ENCODE measurements around the gene RBSN.

RBSN gene

GRCh38 chr3:15050405-15051092 lies 48.4 kb downstream of the RBSN start:
- H3K27ac ChIP-seq (ENCODE audit: low read depth in 2 of 2, low read length in 2 of 2), result no peak overlapping the region
- H3K4me3 ChIP-seq (ENCODE audit: low read length in 2 of 2), result no peak overlapping the region
- H3K9ac ChIP-seq (ENCODE audit: low read depth in 1 of 2, low read length in 2 of 2), result no peak overlapping the region
- no peaks in the 10 kb centered on the region for H3K4me1 ChIP-seq (ENCODE audit: control insufficient read depth in 2 of 2, insufficient read depth in 2 of 2, low read length in 2 of 2)
- no peaks in the 10 kb centered on the region for H3K27me3 ChIP-seq (ENCODE audit: control insufficient read depth in 2 of 2, insufficient read depth in 2 of 2, low read length in 2 of 2)
- H3K9me3 ChIP-seq (ENCODE audit: control insufficient read depth in 2 of 2, low read length in 2 of 2), result no peaks in the 10 kb centered on the region
- H3K36me3 ChIP-seq (ENCODE audit: control insufficient read depth in 2 of 2, insufficient read depth in 2 of 2, low read length in 2 of 2), result peaks cover 61 to 69% of the 10 kb centered on the region in 2 donors

DNA sequence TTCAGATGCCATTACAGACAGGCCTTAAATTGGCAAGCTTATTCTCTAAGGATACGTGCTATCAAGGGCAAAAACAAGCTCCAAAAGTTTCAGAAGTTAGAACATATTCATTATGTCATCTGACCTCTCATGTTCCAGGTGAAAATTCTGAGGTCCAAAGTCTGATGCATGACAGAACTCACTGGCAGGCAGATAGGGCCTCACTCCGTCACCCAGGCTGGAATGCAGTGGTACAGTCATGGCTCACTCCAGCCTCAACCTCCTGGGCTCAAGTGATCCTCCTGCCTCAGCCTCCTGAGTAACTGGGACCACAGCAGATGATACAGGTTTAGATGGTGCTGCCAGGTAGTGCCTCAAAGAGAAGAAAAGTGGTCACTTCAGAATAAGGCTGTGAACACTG lies 49.4 kb downstream of the RBSN start:
- H3K9ac ChIP-seq (ENCODE audit: low read depth in 1 of 2, low read length in 2 of 2), result no peak overlapping the region
- H3K9me3 ChIP-seq (ENCODE audit: control insufficient read depth in 2 of 2, low read length in 2 of 2), result no peaks in the 10 kb centered on the region
- no peak overlapping the region for H3K27ac ChIP-seq (ENCODE audit: low read depth in 2 of 2, low read length in 2 of 2)
- peaks cover 66 to 73% of the 10 kb centered on the region in 2 donors for H3K36me3 ChIP-seq (ENCODE audit: control insufficient read depth in 2 of 2, insufficient read depth in 2 of 2, low read length in 2 of 2)
- no peaks in the 10 kb centered on the region for H3K4me1 ChIP-seq (ENCODE audit: control insufficient read depth in 2 of 2, insufficient read depth in 2 of 2, low read length in 2 of 2)
- no peaks in the 10 kb centered on the region for H3K27me3 ChIP-seq (ENCODE audit: control insufficient read depth in 2 of 2, insufficient read depth in 2 of 2, low read length in 2 of 2)
- H3K4me3 ChIP-seq (ENCODE audit: low read length in 2 of 2), result no peak overlapping the region

DNA sequence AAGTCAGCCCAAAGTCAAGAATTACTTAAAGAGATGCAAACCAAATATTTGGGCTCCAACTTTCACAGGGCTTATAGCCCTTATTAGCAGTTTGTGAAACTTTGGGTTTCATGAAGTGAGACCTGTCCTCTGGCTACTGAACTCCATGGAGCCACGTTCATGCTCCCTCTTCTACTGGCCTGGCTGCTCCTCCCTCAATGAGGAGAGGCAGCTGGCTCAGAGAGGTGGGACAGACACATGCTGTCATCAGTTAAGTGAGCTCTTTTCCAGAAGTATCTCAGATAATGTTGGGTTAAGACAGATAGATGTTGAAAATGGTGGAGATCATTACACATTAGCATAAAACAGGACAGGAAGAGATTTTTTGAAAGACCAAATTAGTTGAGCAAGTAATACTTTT lies 53.3 kb downstream of the RBSN start:
- Histone ChIP-seq H3K36me3 (ENCODE audit: control insufficient read depth in 2 of 2, insufficient read depth in 2 of 2, low read length in 2 of 2) (peaks cover 73 to 91% of the 10 kb centered on the region in 2 donors), H3K4me1 (ENCODE audit: control insufficient read depth in 2 of 2, insufficient read depth in 2 of 2, low read length in 2 of 2) (no peaks in the 10 kb centered on the region), H3K27ac (ENCODE audit: low read depth in 2 of 2, low read length in 2 of 2) (no peak overlapping the region)

DNA sequence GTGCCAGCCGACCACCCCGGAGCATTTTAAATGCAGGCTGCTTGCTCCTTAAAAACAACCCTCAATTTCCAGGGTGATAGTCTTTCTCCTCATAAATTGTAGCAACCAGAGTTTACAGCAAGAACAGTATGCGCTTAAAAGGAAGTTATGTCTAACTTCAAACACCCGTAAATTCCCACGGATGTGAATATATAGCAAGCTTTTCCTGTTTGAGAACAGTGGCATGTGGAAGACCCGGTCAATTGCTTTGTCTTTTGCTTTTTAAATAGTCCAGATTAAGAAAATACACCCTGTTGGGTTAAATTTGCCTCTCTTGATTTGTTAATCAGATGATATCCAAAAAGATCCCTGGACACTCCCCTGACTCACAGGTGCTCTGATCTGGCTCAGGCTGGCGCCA lies 54.6 kb downstream of the RBSN start:
- Histone ChIP-seq H3K27me3 (ENCODE audit: control insufficient read depth in 2 of 2, insufficient read depth in 2 of 2, low read length in 2 of 2) (no peaks in the 10 kb centered on the region), H3K27ac (ENCODE audit: low read depth in 2 of 2, low read length in 2 of 2) (no peak overlapping the region), H3K4me3 (ENCODE audit: low read length in 2 of 2) (no peak overlapping the region), H3K9ac (ENCODE audit: low read depth in 1 of 2, low read length in 2 of 2) (no peak overlapping the region), H3K36me3 (ENCODE audit: control insufficient read depth in 2 of 2, insufficient read depth in 2 of 2, low read length in 2 of 2) (peaks cover 70 to 89% of the 10 kb centered on the region in 2 donors), H3K9me3 (ENCODE audit: control insufficient read depth in 2 of 2, low read length in 2 of 2) (no peaks in the 10 kb centered on the region), H3K4me1 (ENCODE audit: control insufficient read depth in 2 of 2, insufficient read depth in 2 of 2, low read length in 2 of 2) (no peaks in the 10 kb centered on the region)

More for the DNA sequence above, 53.3 kb downstream of the RBSN start:
- no peaks in the 10 kb centered on the region for H3K27me3 ChIP-seq (ENCODE audit: control insufficient read depth in 2 of 2, insufficient read depth in 2 of 2, low read length in 2 of 2)
- H3K9ac ChIP-seq (ENCODE audit: low read depth in 1 of 2, low read length in 2 of 2), result no peak overlapping the region
- no peak overlapping the region for H3K4me3 ChIP-seq (ENCODE audit: low read length in 2 of 2)
- H3K9me3 ChIP-seq (ENCODE audit: control insufficient read depth in 2 of 2, low read length in 2 of 2), result no peaks in the 10 kb centered on the region

DNA sequence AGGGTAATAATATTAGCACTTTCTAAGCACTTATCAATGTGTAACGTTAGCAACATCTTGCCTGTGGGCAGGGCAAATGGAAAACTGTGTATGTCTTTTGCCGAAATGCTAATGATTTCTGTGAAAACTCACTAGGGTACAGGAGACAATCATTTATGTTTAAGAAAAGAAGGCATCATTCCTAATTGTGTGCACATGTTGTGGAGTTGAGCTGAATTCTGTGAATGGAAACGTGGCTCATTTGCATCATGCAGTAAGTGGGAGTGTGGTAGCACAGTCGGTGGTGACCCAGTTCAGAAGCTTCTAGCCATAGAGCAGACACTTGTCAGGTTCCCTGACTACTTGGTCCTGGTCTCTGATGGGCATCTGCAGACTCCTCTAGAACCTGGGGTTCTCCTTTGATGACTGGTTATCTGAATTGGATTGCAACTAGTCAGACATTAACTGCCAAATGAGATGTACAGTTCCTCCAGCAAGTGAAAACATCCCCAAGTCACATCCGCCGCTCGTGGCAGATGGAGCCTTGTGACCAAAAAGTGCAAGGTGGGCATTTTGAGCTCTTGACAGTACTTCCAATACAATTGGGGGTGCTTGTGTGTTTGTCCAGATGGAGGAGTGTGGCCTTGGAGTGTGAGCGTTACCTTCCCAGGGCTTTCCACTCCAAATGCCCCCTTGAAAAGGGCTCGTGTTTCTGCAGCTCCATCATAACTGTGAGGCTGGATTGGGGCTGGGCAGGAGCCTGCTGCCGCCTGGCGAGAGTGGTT lies 55.4 kb downstream of the RBSN start:
- Histone ChIP-seq H3K36me3 (ENCODE audit: control insufficient read depth in 2 of 2, insufficient read depth in 2 of 2, low read length in 2 of 2) (peaks cover 70 to 87% of the 10 kb centered on the region in 2 donors), H3K4me3 (ENCODE audit: low read length in 2 of 2) (no peak overlapping the region), H3K9ac (ENCODE audit: low read depth in 1 of 2, low read length in 2 of 2) (no peak overlapping the region), H3K4me1 (ENCODE audit: control insufficient read depth in 2 of 2, insufficient read depth in 2 of 2, low read length in 2 of 2) (no peaks in the 10 kb centered on the region), H3K27ac (ENCODE audit: low read depth in 2 of 2, low read length in 2 of 2) (no peak overlapping the region), H3K9me3 (ENCODE audit: control insufficient read depth in 2 of 2, low read length in 2 of 2) (no peaks in the 10 kb centered on the region), H3K27me3 (ENCODE audit: control insufficient read depth in 2 of 2, insufficient read depth in 2 of 2, low read length in 2 of 2) (no peaks in the 10 kb centered on the region)

DNA sequence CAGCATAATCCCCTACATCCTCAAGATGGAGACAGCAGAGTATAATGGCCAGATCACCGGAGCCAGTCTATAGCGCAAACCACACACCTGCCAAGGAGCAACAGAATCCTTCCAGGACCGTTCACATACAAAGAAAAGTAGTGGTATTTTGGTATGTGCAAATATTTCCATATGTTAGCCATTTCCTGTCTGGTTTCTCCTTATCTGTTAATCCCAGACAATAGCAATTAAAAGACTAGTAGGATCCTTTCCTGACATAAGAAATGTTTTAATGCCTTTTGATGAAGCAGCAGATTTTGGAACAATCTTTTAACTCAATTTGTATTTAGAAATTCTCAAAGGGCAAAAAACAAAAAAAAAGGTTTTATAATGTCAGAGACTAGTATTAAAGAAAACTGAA lies 56.0 kb downstream of the RBSN start:
- Histone ChIP-seq H3K4me1 (ENCODE audit: control insufficient read depth in 2 of 2, insufficient read depth in 2 of 2, low read length in 2 of 2) (no peaks in the 10 kb centered on the region), H3K9me3 (ENCODE audit: control insufficient read depth in 2 of 2, low read length in 2 of 2) (no peaks in the 10 kb centered on the region), H3K4me3 (ENCODE audit: low read length in 2 of 2) (no peak overlapping the region), H3K27me3 (ENCODE audit: control insufficient read depth in 2 of 2, insufficient read depth in 2 of 2, low read length in 2 of 2) (no peaks in the 10 kb centered on the region), H3K36me3 (ENCODE audit: control insufficient read depth in 2 of 2, insufficient read depth in 2 of 2, low read length in 2 of 2) (peaks cover 68 to 88% of the 10 kb centered on the region in 2 donors), H3K27ac (ENCODE audit: low read depth in 2 of 2, low read length in 2 of 2) (no peak overlapping the region), H3K9ac (ENCODE audit: low read depth in 1 of 2, low read length in 2 of 2) (no peak overlapping the region)

- Histone ChIP-seq H3K9ac (ENCODE audit: low read depth in 1 of 2, low read length in 2 of 2) (no peak overlapping the region), H3K4me1 (ENCODE audit: control insufficient read depth in 2 of 2, insufficient read depth in 2 of 2, low read length in 2 of 2) (no peaks in the 10 kb centered on the region), H3K9me3 (ENCODE audit: control insufficient read depth in 2 of 2, low read length in 2 of 2) (no peaks in the 10 kb centered on the region), H3K36me3 (ENCODE audit: control insufficient read depth in 2 of 2, insufficient read depth in 2 of 2, low read length in 2 of 2) (peaks cover 64 to 88% of the 10 kb centered on the region in 2 donors), H3K27me3 (ENCODE audit: control insufficient read depth in 2 of 2, insufficient read depth in 2 of 2, low read length in 2 of 2) (no peaks in the 10 kb centered on the region), H3K4me3 (ENCODE audit: low read length in 2 of 2) (no peak overlapping the region), H3K27ac (ENCODE audit: low read depth in 2 of 2, low read length in 2 of 2) (no peak overlapping the region)
Observed at GRCh38 chr3:15041950-15042349, 57.0 kb downstream of the RBSN start.

DNA sequence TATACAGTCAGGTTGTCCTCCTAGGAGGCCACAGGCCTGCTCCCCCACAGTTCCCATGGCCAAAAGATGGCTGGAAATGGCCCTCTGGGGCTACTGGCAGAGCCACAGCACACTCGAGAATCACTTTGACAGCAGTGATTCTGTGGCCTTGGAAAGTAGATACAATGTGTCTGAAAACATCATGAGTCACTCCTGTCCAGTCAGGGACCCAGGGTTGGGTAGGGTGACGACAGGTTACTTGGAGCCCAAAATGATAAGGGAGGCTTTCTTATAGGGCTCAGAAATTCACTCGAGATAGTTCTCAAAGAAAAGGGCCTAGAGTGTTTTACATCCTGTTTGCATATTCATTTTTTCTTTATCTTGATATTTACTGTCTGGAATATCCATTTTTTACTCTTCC lies 58.1 kb downstream of the RBSN start:
- peaks cover 55 to 80% of the 10 kb centered on the region in 2 donors for H3K36me3 ChIP-seq (ENCODE audit: control insufficient read depth in 2 of 2, insufficient read depth in 2 of 2, low read length in 2 of 2)
- H3K27ac ChIP-seq (ENCODE audit: low read depth in 2 of 2, low read length in 2 of 2), result no peak overlapping the region
- H3K27me3 ChIP-seq (ENCODE audit: control insufficient read depth in 2 of 2, insufficient read depth in 2 of 2, low read length in 2 of 2), result no peaks in the 10 kb centered on the region
- H3K4me3 ChIP-seq (ENCODE audit: low read length in 2 of 2), result no peak overlapping the region
- H3K9ac ChIP-seq (ENCODE audit: low read depth in 1 of 2, low read length in 2 of 2), result no peak overlapping the region
- no peaks in the 10 kb centered on the region for H3K9me3 ChIP-seq (ENCODE audit: control insufficient read depth in 2 of 2, low read length in 2 of 2)
- H3K4me1 ChIP-seq (ENCODE audit: control insufficient read depth in 2 of 2, insufficient read depth in 2 of 2, low read length in 2 of 2), result no peaks in the 10 kb centered on the region

DNA sequence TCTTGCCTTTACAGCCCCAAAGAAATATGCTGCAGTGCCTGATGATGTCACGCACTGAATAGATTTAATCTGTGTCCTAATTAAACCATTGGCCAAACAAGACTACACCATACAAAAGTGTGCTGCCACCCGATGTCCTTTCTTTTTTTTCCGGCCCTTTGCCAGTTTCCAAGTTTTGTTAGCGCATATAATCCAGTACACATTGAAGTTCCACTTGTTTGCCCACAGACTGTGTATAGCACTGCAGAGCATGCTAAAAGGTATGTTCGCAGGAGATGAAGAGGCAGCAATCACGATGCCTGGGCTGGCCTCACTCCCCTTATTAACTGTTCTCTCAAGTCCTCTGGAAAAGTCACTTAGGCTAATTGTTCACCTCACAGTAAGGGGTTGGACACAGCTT lies 60.6 kb downstream of the RBSN start:
- H3K36me3 ChIP-seq (ENCODE audit: control insufficient read depth in 2 of 2, insufficient read depth in 2 of 2, low read length in 2 of 2), result peaks cover 51 to 81% of the 10 kb centered on the region in 2 donors
- H3K27ac ChIP-seq (ENCODE audit: low read depth in 2 of 2, low read length in 2 of 2), result no peak overlapping the region
- H3K27me3 ChIP-seq (ENCODE audit: control insufficient read depth in 2 of 2, insufficient read depth in 2 of 2, low read length in 2 of 2), result no peaks in the 10 kb centered on the region

DNA sequence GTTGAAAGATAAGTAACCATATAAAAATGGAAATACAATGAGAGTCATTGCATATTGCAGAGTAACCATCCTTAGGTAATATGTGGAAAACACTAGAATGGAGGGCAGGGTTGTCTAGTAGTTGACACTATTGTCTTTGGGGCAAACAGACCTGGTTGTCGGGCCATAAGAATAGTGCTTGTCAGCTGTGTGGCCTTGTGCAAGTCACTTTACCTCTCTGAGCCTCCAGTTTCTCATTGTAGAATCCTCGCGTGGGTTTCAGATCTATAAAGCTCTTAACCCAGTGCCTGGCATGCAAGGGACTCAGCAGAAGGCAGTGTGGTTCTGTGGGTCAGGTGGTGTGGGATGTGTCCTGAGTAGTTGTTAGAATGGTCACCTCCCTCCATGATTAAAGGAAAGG lies 65.8 kb downstream of the RBSN start:
- Histone ChIP-seq H3K36me3 (ENCODE audit: control insufficient read depth in 2 of 2, insufficient read depth in 2 of 2, low read length in 2 of 2) (peaks cover 59 to 76% of the 10 kb centered on the region in 2 donors), H3K4me1 (ENCODE audit: control insufficient read depth in 2 of 2, insufficient read depth in 2 of 2, low read length in 2 of 2) (no peaks in the 10 kb centered on the region), H3K27ac (ENCODE audit: low read depth in 2 of 2, low read length in 2 of 2) (no peak overlapping the region), H3K9ac (ENCODE audit: low read depth in 1 of 2, low read length in 2 of 2) (no peak overlapping the region), H3K9me3 (ENCODE audit: control insufficient read depth in 2 of 2, low read length in 2 of 2) (no peaks in the 10 kb centered on the region), H3K4me3 (ENCODE audit: low read length in 2 of 2) (no peak overlapping the region), H3K27me3 (ENCODE audit: control insufficient read depth in 2 of 2, insufficient read depth in 2 of 2, low read length in 2 of 2) (no peaks in the 10 kb centered on the region)

More for the DNA sequence above, 60.6 kb downstream of the RBSN start:
- no peaks in the 10 kb centered on the region for H3K9me3 ChIP-seq (ENCODE audit: control insufficient read depth in 2 of 2, low read length in 2 of 2)
- H3K9ac ChIP-seq (ENCODE audit: low read depth in 1 of 2, low read length in 2 of 2), result no peak overlapping the region
- H3K4me1 ChIP-seq (ENCODE audit: control insufficient read depth in 2 of 2, insufficient read depth in 2 of 2, low read length in 2 of 2), result no peaks in the 10 kb centered on the region
- H3K4me3 ChIP-seq (ENCODE audit: low read length in 2 of 2), result no peak overlapping the region

Measured in mucosa of rectum (tissue), 2 donors.